Astrocyte of the spinal cord (primary cell): ENCODE data around the gene FNIP2.

Experiments
- DNase-seq: peaks from one replicate; pipeline ENCODE4 v3.0.0; 2011; ENCODE audit warnings: low read depth, low spot score
- H3K4me3 ChIP-seq: 2 replicates; pipeline ENCODE4 v1.5.1; 2011; ENCODE audit warnings: low read depth, mild to moderate bottlenecking, low read length, moderate library complexity
- in situ Hi-C: cut with HindIII; loops from 2 replicates; pipeline ENCODE4 v1.10.0; 2017; ENCODE audit warnings: low sequenced_read_pairs
- TF ChIP-seq, protein P1 (sequence below): IDR thresholded peaks from 2 replicates; pipeline ENCODE4 v1.5.1; 2012; ENCODE audit warnings: low read depth, mild to moderate bottlenecking, low read length, inconsistent platforms

Gene FNIP2

DNA sequence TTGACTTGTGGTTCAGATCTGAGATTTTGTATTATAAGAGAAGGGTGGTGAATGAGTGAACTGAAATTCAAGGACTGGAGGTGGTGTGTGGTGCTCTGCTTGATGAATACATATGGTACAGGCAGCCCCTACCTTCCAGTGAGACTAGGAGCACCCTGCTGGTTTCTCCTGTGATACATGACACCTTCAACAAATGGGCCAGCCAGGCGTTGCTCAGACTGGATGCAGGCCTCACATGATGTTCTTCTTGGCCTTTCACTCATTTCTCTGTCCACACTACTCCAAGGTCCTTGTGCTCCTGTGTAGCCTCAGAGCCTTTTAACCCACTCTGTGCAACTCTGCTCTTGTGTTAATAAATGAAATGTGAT lies 67.2 kb downstream of the FNIP2 start:
- TF ChIP-seq, protein P1, sequence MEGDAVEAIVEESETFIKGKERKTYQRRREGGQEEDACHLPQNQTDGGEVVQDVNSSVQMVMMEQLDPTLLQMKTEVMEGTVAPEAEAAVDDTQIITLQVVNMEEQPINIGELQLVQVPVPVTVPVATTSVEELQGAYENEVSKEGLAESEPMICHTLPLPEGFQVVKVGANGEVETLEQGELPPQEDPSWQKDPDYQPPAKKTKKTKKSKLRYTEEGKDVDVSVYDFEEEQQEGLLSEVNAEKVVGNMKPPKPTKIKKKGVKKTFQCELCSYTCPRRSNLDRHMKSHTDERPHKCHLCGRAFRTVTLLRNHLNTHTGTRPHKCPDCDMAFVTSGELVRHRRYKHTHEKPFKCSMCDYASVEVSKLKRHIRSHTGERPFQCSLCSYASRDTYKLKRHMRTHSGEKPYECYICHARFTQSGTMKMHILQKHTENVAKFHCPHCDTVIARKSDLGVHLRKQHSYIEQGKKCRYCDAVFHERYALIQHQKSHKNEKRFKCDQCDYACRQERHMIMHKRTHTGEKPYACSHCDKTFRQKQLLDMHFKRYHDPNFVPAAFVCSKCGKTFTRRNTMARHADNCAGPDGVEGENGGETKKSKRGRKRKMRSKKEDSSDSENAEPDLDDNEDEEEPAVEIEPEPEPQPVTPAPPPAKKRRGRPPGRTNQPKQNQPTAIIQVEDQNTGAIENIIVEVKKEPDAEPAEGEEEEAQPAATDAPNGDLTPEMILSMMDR = no peak
- no peak overlapping the region for H3K4me3 ChIP-seq
- no peak for DNase-seq
- in situ Hi-C loops = no loop called here

DNA sequence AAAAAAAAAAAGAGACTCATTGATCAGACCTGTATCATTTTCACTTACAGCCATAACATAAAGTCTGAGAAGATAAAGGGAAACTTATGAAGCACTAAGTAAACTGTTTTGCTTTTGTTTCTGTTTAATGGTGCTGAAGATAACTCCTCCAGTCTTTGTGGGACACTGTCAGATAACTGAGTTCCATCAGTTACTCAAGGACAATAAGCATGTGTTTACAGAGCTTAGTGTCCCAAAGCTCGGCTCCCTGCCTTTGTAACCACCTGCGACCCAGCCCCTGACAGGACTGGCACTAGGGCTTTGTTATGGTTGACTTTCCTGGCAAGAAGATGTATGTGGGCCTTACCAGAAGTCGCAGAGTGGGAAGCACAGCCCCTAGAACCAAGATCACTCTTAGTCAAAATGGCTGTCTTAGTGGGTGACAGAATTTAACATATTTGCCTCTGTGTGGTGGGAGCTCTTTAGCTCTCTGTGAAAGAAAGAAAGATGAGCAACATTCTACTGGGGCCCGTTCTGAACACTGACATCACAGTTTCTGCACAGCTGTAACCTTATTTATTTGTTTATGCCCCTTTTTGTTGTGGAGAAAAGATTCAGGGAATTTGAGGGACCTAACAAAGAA lies 68.1 kb downstream of the FNIP2 start:
- H3K4me3 ChIP-seq = no peak overlapping the region
- DNase-seq = no peak
- in situ Hi-C loops = no loop called here
- TF ChIP-seq, protein P1 = no peak

GRCh38 chr4:158837527-158838141 lies 68.8 kb downstream of the FNIP2 start:
- in situ Hi-C loops = no loop called here
- TF ChIP-seq, protein P1 = no peak
- no peak overlapping the region for H3K4me3 ChIP-seq
- no peak for DNase-seq

DNA sequence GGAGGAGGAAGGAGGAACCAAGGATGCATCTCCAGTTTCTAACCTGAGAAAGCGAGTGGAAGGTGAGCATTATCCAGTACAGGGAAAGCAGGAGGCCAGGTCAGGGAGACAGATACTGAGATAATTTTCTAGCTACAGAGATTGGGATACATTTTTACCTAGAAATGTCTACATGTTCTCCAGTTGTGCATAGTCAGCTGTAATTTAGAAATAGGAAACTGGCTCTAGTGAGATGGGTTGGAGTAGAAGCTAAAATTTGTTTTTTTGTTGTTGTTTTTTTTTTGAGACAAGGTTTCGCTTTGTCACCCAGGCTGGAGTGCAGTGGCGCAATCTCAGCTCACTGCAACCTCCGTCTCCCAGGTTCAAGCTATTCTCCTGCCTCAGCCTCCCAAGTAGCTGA lies 71.3 kb downstream of the FNIP2 start:
- TF ChIP-seq, protein P1 = no peak
- DNase-seq = no peak
- in situ Hi-C loops = no loop called here
- no peak overlapping the region for H3K4me3 ChIP-seq

GRCh38 chr4:158841540-158841939 lies 72.7 kb downstream of the FNIP2 start:
- no peak for DNase-seq
- H3K4me3 ChIP-seq = no peak overlapping the region
- TF ChIP-seq, protein P1 = no peak
- in situ Hi-C loops = no loop called here

DNA sequence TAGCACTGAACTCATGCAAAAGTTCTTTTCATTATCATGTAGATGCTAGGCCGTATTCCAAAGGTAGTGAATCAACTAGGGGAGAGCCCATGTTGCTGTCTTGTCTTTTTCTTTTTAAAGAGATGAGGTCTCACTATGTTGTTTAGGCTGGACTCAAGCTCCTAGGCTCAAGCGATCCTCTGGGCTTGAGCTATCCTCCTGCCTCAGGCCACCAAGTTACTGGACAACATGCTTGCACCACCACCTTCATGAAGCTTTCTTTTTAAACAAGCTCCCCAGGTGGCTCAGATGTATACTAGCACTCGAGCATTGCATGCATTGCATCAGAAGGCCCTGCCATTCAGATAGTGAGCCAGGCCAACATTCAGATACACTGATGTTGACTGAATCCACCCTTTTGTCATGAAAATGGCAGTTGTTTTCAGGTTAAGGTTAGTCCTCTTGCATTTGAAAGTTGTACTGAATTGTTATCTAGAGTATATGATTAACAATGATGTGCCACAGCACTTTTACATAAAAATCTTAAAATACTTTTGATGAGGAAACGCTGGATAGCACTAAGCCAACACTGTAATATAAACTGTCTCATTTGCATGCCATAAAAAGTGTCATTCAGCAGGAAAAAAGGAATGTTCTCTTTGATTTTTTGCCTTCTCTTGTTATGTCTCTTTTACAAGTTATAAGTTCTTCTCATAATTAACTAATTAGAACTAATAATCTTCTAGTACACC lies 76.7 kb downstream of the FNIP2 start:
- TF ChIP-seq, protein P1 = no peak
- no peak for DNase-seq
- H3K4me3 ChIP-seq = no peak overlapping the region
- in situ Hi-C loops = no loop called here
